Activated CD8-positive, alpha-beta T cell treated with anti-CD3 and anti-CD28 coated beads for 36 hours (primary cell): ENCODE measurements around the gene TESK2. TPM values are rescaled to one million over a fixed set of nuclear protein-coding genes. Genes with fewer than 3 reads are reported as not detected.

Source experiments
- ATAC-seq: fragments of 200-7000 bp; cut with Tn5 transposase; one replicate; pipeline ENCODE4 v1.10.0; 2021; ENCODE audit warnings: mild to moderate bottlenecking, moderate library complexity
- CTCF ChIA-PET: fragments of 350-600 bp; sonication (Branson Sonifier 250); formaldehyde crosslinking; loops from one replicate; lab custom pipeline; 2021; ENCODE audit warnings: antibody characterized with exemption; lab: Charles Lee
- POLR2A ChIA-PET: fragments of 350-600 bp; sonication (Branson Sonifier 250); formaldehyde crosslinking; loops from one replicate; lab custom pipeline; 2021; ENCODE audit warnings: antibody characterized with exemption; lab: Charles Lee
- DNase-seq: peaks from one replicate; pipeline ENCODE4 v3.0.0-alpha.2; 2020
- H3K27ac Mint-ChIP-seq: one replicate; pipeline ENCODE4 v1.8.0; 2021; ENCODE audit warnings: mild to moderate bottlenecking, mixed read lengths
- H3K27me3 Mint-ChIP-seq: one replicate; pipeline ENCODE4 v1.8.0; 2021; ENCODE audit warnings: mixed read lengths
- H3K36me3 Mint-ChIP-seq: one replicate; pipeline ENCODE4 v1.8.0; 2021; ENCODE audit warnings: low read depth, mixed read lengths
- H3K4me1 Mint-ChIP-seq: one replicate; pipeline ENCODE4 v1.8.0; 2021; ENCODE audit warnings: low read depth, mixed read lengths
- H3K4me3 Mint-ChIP-seq: one replicate; pipeline ENCODE4 v1.8.0; 2021; ENCODE audit warnings: mild to moderate bottlenecking, moderate library complexity, mixed read lengths
- H3K9me3 Mint-ChIP-seq: one replicate; pipeline ENCODE4 v1.8.0; 2021; ENCODE audit warnings: mixed read lengths
- intact Hi-C: fragments of 100-400 bp; cut with micrococcal nuclease; formaldehyde crosslinking; loops from one replicate; pipeline ENCODE4 v1.10.0; 2022
- total RNA-seq, 2 experiments: library from RNA; stranded (reverse); gene quantifications; one replicate each; pipeline ENCODE4 v1.2.3, GENCODE V29; 2021
- TF ChIP-seq, protein P1 (sequence below): fragments of 200-600 bp; IDR thresholded peaks from one replicate; pipeline ENCODE4 v1.8.0; 2022; ENCODE audit warnings: antibody characterized with exemption, mild to moderate bottlenecking

Gene TESK2
- total RNA-seq, 2 experiments from 2014 or later, result 2.9 to 3.7 TPM

DNA sequence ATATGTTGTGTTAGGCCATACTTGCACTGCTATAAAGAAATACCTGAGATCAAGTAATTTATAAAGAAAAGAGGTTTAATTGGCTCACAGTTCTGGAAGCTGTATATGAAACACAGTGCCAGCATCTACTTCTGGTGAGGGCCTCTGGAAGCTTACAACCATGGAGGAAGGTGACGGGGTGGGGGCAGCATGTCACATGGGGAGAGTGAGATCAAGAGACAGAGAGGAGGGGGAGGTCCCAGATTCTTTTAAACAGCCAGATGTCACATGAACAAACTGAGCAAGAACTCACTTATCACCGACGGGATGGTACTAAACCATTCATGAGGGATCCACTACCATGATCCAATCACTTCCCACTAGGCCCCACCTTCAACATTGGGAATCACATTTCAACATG is 42.6 kb downstream of the TESK2 start:
- Mint-ChIP-seq H3K27me3 (no peaks in the 10 kb centered on the region), H3K4me3 (no peak overlapping the region), H3K4me1 (no peaks in the 10 kb centered on the region), H3K27ac (no peak overlapping the region), H3K36me3 (no peaks in the 10 kb centered on the region), H3K9me3 (no peaks in the 10 kb centered on the region)
- ChIA-PET CTCF (no interaction called here), POLR2A (interaction anchor here (0.7 kb wide), 2 partner anchors 22 to 295 kb away, joined by 3 read pairs; no protein-coding TSS in a partner anchor)
- TF ChIP-seq, protein P1, sequence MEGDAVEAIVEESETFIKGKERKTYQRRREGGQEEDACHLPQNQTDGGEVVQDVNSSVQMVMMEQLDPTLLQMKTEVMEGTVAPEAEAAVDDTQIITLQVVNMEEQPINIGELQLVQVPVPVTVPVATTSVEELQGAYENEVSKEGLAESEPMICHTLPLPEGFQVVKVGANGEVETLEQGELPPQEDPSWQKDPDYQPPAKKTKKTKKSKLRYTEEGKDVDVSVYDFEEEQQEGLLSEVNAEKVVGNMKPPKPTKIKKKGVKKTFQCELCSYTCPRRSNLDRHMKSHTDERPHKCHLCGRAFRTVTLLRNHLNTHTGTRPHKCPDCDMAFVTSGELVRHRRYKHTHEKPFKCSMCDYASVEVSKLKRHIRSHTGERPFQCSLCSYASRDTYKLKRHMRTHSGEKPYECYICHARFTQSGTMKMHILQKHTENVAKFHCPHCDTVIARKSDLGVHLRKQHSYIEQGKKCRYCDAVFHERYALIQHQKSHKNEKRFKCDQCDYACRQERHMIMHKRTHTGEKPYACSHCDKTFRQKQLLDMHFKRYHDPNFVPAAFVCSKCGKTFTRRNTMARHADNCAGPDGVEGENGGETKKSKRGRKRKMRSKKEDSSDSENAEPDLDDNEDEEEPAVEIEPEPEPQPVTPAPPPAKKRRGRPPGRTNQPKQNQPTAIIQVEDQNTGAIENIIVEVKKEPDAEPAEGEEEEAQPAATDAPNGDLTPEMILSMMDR, result no peak
- intact Hi-C loops, result no loop called here
- no peak for ATAC-seq
- no peak for DNase-seq

- Mint-ChIP-seq H3K27me3 (no peaks in the 10 kb centered on the region), H3K4me1 (no peaks in the 10 kb centered on the region), H3K9me3 (no peaks in the 10 kb centered on the region), H3K27ac (no peak overlapping the region), H3K4me3 (no peak overlapping the region), H3K36me3 (no peaks in the 10 kb centered on the region)
- DNase-seq, result no peak
- TF ChIP-seq, protein P1, result no peak
- CTCF ChIA-PET, result interaction anchor here (1.0 to 1.3 kb wide), 3 partner anchors 12 to 87 kb away, joined by 3 to 4 read pairs (median 3); no protein-coding TSS in a partner anchor
- POLR2A ChIA-PET, result interaction anchor here (0.7 kb wide), 1 partner anchor 24 kb away, joined by 3 read pairs; no protein-coding TSS in a partner anchor
- no peak for ATAC-seq
- intact Hi-C loops, result no loop called here
These were observed 43.9 kb downstream of the TESK2 start for GRCh38 chr1:45446950-45447672.

GRCh38 chr1:45446530-45446929 is 44.4 kb downstream of the TESK2 start:
- H3K27me3 Mint-ChIP-seq, result no peaks in the 10 kb centered on the region
- intact Hi-C loops, result no loop called here
- no peaks in the 10 kb centered on the region for H3K36me3 Mint-ChIP-seq
- H3K4me3 Mint-ChIP-seq, result no peak overlapping the region
- POLR2A ChIA-PET, result no interaction called here
- DNase-seq (no peak), ATAC-seq (no peak)
- H3K27ac Mint-ChIP-seq, result no peak overlapping the region
- no peaks in the 10 kb centered on the region for H3K4me1 Mint-ChIP-seq
- no peaks in the 10 kb centered on the region for H3K9me3 Mint-ChIP-seq
- CTCF ChIA-PET, result interaction anchor here (1.0 to 1.3 kb wide), 4 partner anchors 12 to 86 kb away, joined by 3 to 4 read pairs (median 3); no protein-coding TSS in a partner anchor
- TF ChIP-seq, protein P1, result no peak

DNA sequence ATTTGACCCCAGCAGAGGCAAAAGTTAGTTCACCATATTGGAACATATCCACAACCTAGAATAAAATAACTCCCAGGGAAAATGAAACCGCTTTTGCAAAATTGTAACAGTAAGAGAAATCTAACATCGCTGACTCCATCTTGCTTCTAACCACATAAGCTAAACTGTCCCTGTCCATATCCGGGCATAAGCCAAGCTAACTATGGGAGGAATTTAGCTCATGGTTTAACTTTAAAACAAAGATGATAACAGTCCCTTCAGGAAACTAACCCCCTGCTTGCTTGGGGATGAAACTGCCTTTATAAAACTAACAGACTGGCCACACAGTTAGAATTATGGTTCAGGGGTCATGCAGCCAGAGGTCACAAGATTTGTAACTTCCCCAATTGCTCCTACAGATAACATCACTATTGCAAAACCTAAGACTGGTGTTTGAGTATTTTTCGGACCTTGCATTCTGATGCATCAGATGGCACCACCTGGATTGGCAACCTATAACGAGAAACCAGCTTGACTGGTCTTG is 46.3 kb downstream of the TESK2 start:
- Mint-ChIP-seq H3K27me3 (no peaks in the 10 kb centered on the region), H3K9me3 (no peaks in the 10 kb centered on the region), H3K27ac (no peak overlapping the region), H3K4me3 (no peak overlapping the region), H3K4me1 (no peaks in the 10 kb centered on the region), H3K36me3 (no peaks in the 10 kb centered on the region)
- DNase-seq, result no peak
- no peak for ATAC-seq
- ChIA-PET CTCF (no interaction called here), POLR2A (no interaction called here)
- intact Hi-C loops, result no loop called here
- TF ChIP-seq, protein P1, result no peak
